Natural killer cell treated with Interleukin-12 subunit alpha and Interleukin-12 subunit beta and Interleukin-15 and Interleukin-18, amount 100 ng/mL, for 72 hours (primary cell): ENCODE measurements around the gene LTBP3. TPM values are rescaled to one million over a fixed set of nuclear protein-coding genes. Genes with fewer than 3 reads are reported as not detected.

ENCODE experiments used
- ATAC-seq, 2 donors: fragments of 150-1000 bp; cut with Tn5 transposase in 1 of 2; sonication (Bioruptor Pico), chemical (Tn5 transposase) in 1 of 2; 2 replicates each; pipeline ENCODE4 v1.10.0; 2021
- DNase-seq: peaks from one replicate; pipeline ENCODE4 v3.0.0; 2022; ENCODE audit warnings: low spot score
- H3K27ac Mint-ChIP-seq, 2 donors: 1 replicate in 1 of 2; 2 replicates in 1 of 2; pipeline ENCODE4 v1.8.0; 2022; ENCODE audit warnings: mixed read lengths in 2 of 2, mild to moderate bottlenecking in 1 of 2, moderate library complexity in 1 of 2
- H3K27me3 Mint-ChIP-seq, 2 donors: 1 replicate in 1 of 2; 2 replicates in 1 of 2; pipeline ENCODE4 v1.8.0; 2022; ENCODE audit warnings: mixed read lengths in 2 of 2
- H3K36me3 Mint-ChIP-seq: one replicate; pipeline ENCODE4 v1.8.0; 2022; ENCODE audit warnings: mixed read lengths
- H3K4me1 Mint-ChIP-seq, 2 donors: 1 replicate in 1 of 2; 2 replicates in 1 of 2; pipeline ENCODE4 v1.8.0; 2022; ENCODE audit warnings: low read depth in 2 of 2, mixed read lengths in 2 of 2, mild to moderate bottlenecking in 1 of 2
- H3K4me3 Mint-ChIP-seq: one replicate; pipeline ENCODE4 v1.8.0; 2022; ENCODE audit warnings: mixed read lengths
- H3K9me3 Mint-ChIP-seq: 2 replicates; pipeline ENCODE4 v1.8.0; 2022; ENCODE audit warnings: mixed read lengths
- total RNA-seq, 2 donors: library from RNA; stranded (reverse); gene quantifications; one replicate each; pipeline ENCODE4 v1.2.3, GENCODE V29; 2022

Gene LTBP3
- total RNA-seq, result 10 to 100 TPM; 42.3 to 60.2 TPM

- Mint-ChIP-seq H3K27me3 (no peaks in the 10 kb centered on the region), H3K4me3 (peak within 1 kb of the TSS; percentile 77), H3K9me3 (no peaks in the 10 kb centered on the region), H3K27ac (peak within 1 kb of the TSS; percentile 72 to 91), H3K4me1 (peaks cover 39 to 47% of the 10 kb centered on the region in 2 donors), H3K36me3 (no peaks in the 10 kb centered on the region)
- ATAC-seq (peak; percentile 68 to 75), DNase-seq (no peak)
Measured at GRCh38 chr11:65558002-65558929, at the start of gene LTBP3. Gene LTBP3 (minus strand): TSS chr11:65558359. CDS start chr11:65557959, 400 bp downstream.

- Mint-ChIP-seq H3K27ac (no peak overlapping the region), H3K27me3 (no peaks in the 10 kb centered on the region), H3K4me3 (no peak overlapping the region), H3K4me1 (peaks cover 20% of the 10 kb centered on the region in 2 donors), H3K9me3 (no peaks in the 10 kb centered on the region), H3K36me3 (no peaks in the 10 kb centered on the region)
- no peak for DNase-seq
- peak in 1 of 2 donors; percentile 46 for ATAC-seq
Measured at GRCh38 chr11:65606876-65607613, 48.9 kb upstream of the LTBP3 start.

GRCh38 chr11:65604258-65604657 lies 46.1 kb upstream of the LTBP3 start:
- DNase-seq (no peak), ATAC-seq (no peak)
- H3K27me3 Mint-ChIP-seq, result no peaks in the 10 kb centered on the region
- H3K4me3 Mint-ChIP-seq, result no peak overlapping the region
- H3K27ac Mint-ChIP-seq, result no peak overlapping the region
- peaks cover 4 to 7% of the 10 kb centered on the region in 2 donors for H3K4me1 Mint-ChIP-seq
- H3K9me3 Mint-ChIP-seq, result no peaks in the 10 kb centered on the region
- H3K36me3 Mint-ChIP-seq, result no peaks in the 10 kb centered on the region

- Mint-ChIP-seq H3K4me3 (no peak overlapping the region), H3K9me3 (no peaks in the 10 kb centered on the region), H3K4me1 (peaks cover 0 to 11% of the 10 kb centered on the region in 2 donors), H3K27me3 (no peaks in the 10 kb centered on the region), H3K27ac (no peak overlapping the region), H3K36me3 (no peaks in the 10 kb centered on the region)
- ATAC-seq (no peak), DNase-seq (no peak)
Measured at GRCh38 chr11:65599955-65600246, 41.7 kb upstream of the LTBP3 start.

- Mint-ChIP-seq H3K9me3 (no peaks in the 10 kb centered on the region), H3K27me3 (no peaks in the 10 kb centered on the region), H3K27ac (no peak overlapping the region), H3K4me1 (peaks cover 0 to 12% of the 10 kb centered on the region in 2 donors), H3K4me3 (no peak overlapping the region), H3K36me3 (no peaks in the 10 kb centered on the region)
- DNase-seq (no peak), ATAC-seq (no peak)
Measured at GRCh38 chr11:65599216-65599954, 41.2 kb upstream of the LTBP3 start.

- Mint-ChIP-seq H3K36me3 (no peaks in the 10 kb centered on the region), H3K27me3 (no peaks in the 10 kb centered on the region), H3K27ac (no peak overlapping the region), H3K9me3 (no peaks in the 10 kb centered on the region), H3K4me3 (no peak overlapping the region), H3K4me1 (peaks cover 0 to 12% of the 10 kb centered on the region in 2 donors)
- DNase-seq (no peak), ATAC-seq (no peak)
Measured at GRCh38 chr11:65598258-65598699, 40.1 kb upstream of the LTBP3 start.

GRCh38 chr11:65596520-65596919 lies 38.4 kb upstream of the LTBP3 start:
- no peaks in the 10 kb centered on the region for H3K27me3 Mint-ChIP-seq
- no peak overlapping the region for H3K27ac Mint-ChIP-seq
- H3K4me1 Mint-ChIP-seq, result peaks cover 0 to 12% of the 10 kb centered on the region in 2 donors
- no peak overlapping the region for H3K4me3 Mint-ChIP-seq
- no peaks in the 10 kb centered on the region for H3K9me3 Mint-ChIP-seq
- ATAC-seq (no peak), DNase-seq (no peak)
- H3K36me3 Mint-ChIP-seq, result no peaks in the 10 kb centered on the region

GRCh38 chr11:65595543-65596281 lies 37.6 kb upstream of the LTBP3 start, which contains the start of gene KCNK7:
Gene KCNK7 (minus strand): TSS chr11:65595800. CDS start chr11:65595772, 28 bp downstream.
- Mint-ChIP-seq H3K36me3 (no peaks in the 10 kb centered on the region), H3K4me3 (no peak within 1 kb of the TSS), H3K27ac (no peak within 1 kb of the TSS), H3K9me3 (no peaks in the 10 kb centered on the region), H3K4me1 (peaks cover 0 to 10% of the 10 kb centered on the region in 2 donors), H3K27me3 (no peaks in the 10 kb centered on the region)
- DNase-seq (no peak), ATAC-seq (peak in 1 of 2 donors; percentile 24)

GRCh38 chr11:65595131-65595530 lies 37.0 kb upstream of the LTBP3 start:
- H3K27me3 Mint-ChIP-seq, result no peaks in the 10 kb centered on the region
- H3K36me3 Mint-ChIP-seq, result no peaks in the 10 kb centered on the region
- no peaks in the 10 kb centered on the region for H3K9me3 Mint-ChIP-seq
- no peak for ATAC-seq
- peaks cover 0 to 12% of the 10 kb centered on the region in 2 donors for H3K4me1 Mint-ChIP-seq
- DNase-seq, result no peak
- H3K27ac Mint-ChIP-seq, result no peak overlapping the region
- no peak overlapping the region for H3K4me3 Mint-ChIP-seq

GRCh38 chr11:65593518-65594414 lies 35.6 kb upstream of the LTBP3 start:
- no peak overlapping the region for H3K27ac Mint-ChIP-seq
- peaks cover 4 to 16% of the 10 kb centered on the region in 2 donors for H3K4me1 Mint-ChIP-seq
- no peaks in the 10 kb centered on the region for H3K27me3 Mint-ChIP-seq
- no peak overlapping the region for H3K4me3 Mint-ChIP-seq
- no peaks in the 10 kb centered on the region for H3K9me3 Mint-ChIP-seq
- H3K36me3 Mint-ChIP-seq, result no peaks in the 10 kb centered on the region
- peak; percentile 50 to 63 for ATAC-seq
- DNase-seq, result no peak

- DNase-seq (no peak), ATAC-seq (no peak)
- Mint-ChIP-seq H3K27me3 (no peaks in the 10 kb centered on the region), H3K27ac (no peak overlapping the region), H3K9me3 (no peaks in the 10 kb centered on the region), H3K4me3 (no peak overlapping the region), H3K36me3 (no peaks in the 10 kb centered on the region), H3K4me1 (peaks cover 12 to 23% of the 10 kb centered on the region in 2 donors)
Measured at GRCh38 chr11:65592858-65593517, 34.8 kb upstream of the LTBP3 start.
